ENCODE data around the gene PDCD10. TPM values are rescaled to one million over a fixed set of nuclear protein-coding genes. Genes with fewer than 3 reads are reported as not detected.

PDCD10 gene
- 10 to 100 TPM; 58.3 to 90.1 (median 65.1) TPM for total RNA-seq

- peaks cover 24 to 46% (median 30%) of the 10 kb centered on the region in 4 donors for H3K4me1 ChIP-seq
- H3K9me3 ChIP-seq: no peaks in the 10 kb centered on the region
- H3K36me3 ChIP-seq: no peaks in the 10 kb centered on the region
- TF ChIP-seq POLR2AphosphoS5 (IDR thresholded peaks at IDR 0.05) (peak; percentile 88 to 93), CTCF (IDR thresholded peaks at IDR 0.05) (no peak)
- WGBS: 2% methylated on average over 19 of the region's 49 CpGs
- H3K4me3 ChIP-seq: peak within 1 kb of the TSS; percentile 75 to 85 (median 76)
- peak; percentile 99 for DNase-seq (ENCODE audit: extremely low spot score)
- intact Hi-C loops (cut with DNase I): loop anchor here (5.0 kb wide), 1 partner anchor 148 kb away; no protein-coding TSS in a partner anchor
- no peaks in the 10 kb centered on the region for H3K27me3 ChIP-seq
- H3K27ac ChIP-seq (replicated peaks in 1 of 4): peak within 1 kb of the TSS; percentile 87 to 93 (median 90)
Observed at GRCh38 chr3:167734498-167735232, at the start of gene PDCD10. PDCD10 (minus strand) TSS chr3:167734892; CDS start chr3:167720157, 14,735 bp downstream.

- Histone ChIP-seq H3K27ac (replicated peaks in 1 of 4) (no peak overlapping the region), H3K9me3 (no peaks in the 10 kb centered on the region), H3K4me3 (no peak overlapping the region), H3K36me3 (no peaks in the 10 kb centered on the region), H3K27me3 (no peaks in the 10 kb centered on the region), H3K4me1 (peaks cover 5 to 11% (median 8%) of the 10 kb centered on the region in 4 donors)
- intact Hi-C loops (cut with DNase I): no loop called here
- TF ChIP-seq EP300 (IDR thresholded peaks at IDR 0.05) (no peak), CTCF (IDR thresholded peaks at IDR 0.05) (no peak), POLR2A (IDR thresholded peaks at IDR 0.05; ENCODE audit: low read depth) (no peak), POLR2AphosphoS5 (IDR thresholded peaks at IDR 0.05) (no peak)
- WGBS: 27% methylated on average over 1 of the region's 1 CpG
- DNase-seq (ENCODE audit: extremely low spot score): no peak
Observed at GRCh38 chr3:167783781-167784180, 49.1 kb upstream of the PDCD10 start.

GRCh38 chr3:167780214-167780883 lies 45.7 kb upstream of the PDCD10 start:
- intact Hi-C loops (cut with DNase I): no loop called here
- no peak for TF ChIP-seq EP300 (IDR thresholded peaks at IDR 0.05)
- Histone ChIP-seq H3K4me1 (peaks cover 5 to 11% (median 7%) of the 10 kb centered on the region in 4 donors), H3K27me3 (no peaks in the 10 kb centered on the region), H3K9me3 (peaks cover 0 to 5% (median 0%) of the 10 kb centered on the region in 4 donors), H3K36me3 (no peaks in the 10 kb centered on the region), H3K4me3 (no peak overlapping the region), H3K27ac (replicated peaks in 1 of 4) (no peak overlapping the region)
- DNase-seq (ENCODE audit: extremely low spot score): no peak
- WGBS: 94% methylated on average over 2 of the region's 2 CpGs

GRCh38 chr3:167777356-167777755 lies 42.7 kb upstream of the PDCD10 start:
- intact Hi-C loops (cut with DNase I): no loop called here
- Histone ChIP-seq H3K36me3 (no peaks in the 10 kb centered on the region), H3K27ac (replicated peaks in 1 of 4) (no peak overlapping the region), H3K9me3 (peaks cover 0 to 5% (median 0%) of the 10 kb centered on the region in 4 donors), H3K4me1 (no peaks in the 10 kb centered on the region), H3K4me3 (no peak overlapping the region), H3K27me3 (no peaks in the 10 kb centered on the region)
- DNase-seq (ENCODE audit: extremely low spot score): no peak
- TF ChIP-seq POLR2A (IDR thresholded peaks at IDR 0.05; ENCODE audit: low read depth) (no peak), EP300 (IDR thresholded peaks at IDR 0.05) (no peak), POLR2AphosphoS5 (IDR thresholded peaks at IDR 0.05) (no peak), CTCF (IDR thresholded peaks at IDR 0.05) (no peak)
- WGBS: 65% methylated on average over 1 of the region's 1 CpG

GRCh38 chr3:167776066-167776685 lies 41.5 kb upstream of the PDCD10 start:
- TF ChIP-seq CTCF (IDR thresholded peaks at IDR 0.05) (no peak), POLR2A (IDR thresholded peaks at IDR 0.05; ENCODE audit: low read depth) (no peak)
- Histone ChIP-seq H3K27me3 (no peaks in the 10 kb centered on the region), H3K27ac (replicated peaks in 1 of 4) (no peak overlapping the region), H3K4me3 (no peak overlapping the region), H3K9me3 (peaks cover 0 to 5% (median 0%) of the 10 kb centered on the region in 4 donors), H3K36me3 (no peaks in the 10 kb centered on the region), H3K4me1 (no peaks in the 10 kb centered on the region)
- intact Hi-C loops (cut with DNase I): no loop called here
- 23% methylated on average over 4 of the region's 4 CpGs for WGBS
- DNase-seq (ENCODE audit: extremely low spot score): no peak
